ENCODE measurements around the gene ABCC1.
"Not testable (repeated sequence)": the region's sequence is repeated elsewhere in the genome, so short reads cannot be mapped to it uniquely, and the experiment has no call there.

The ABCC1 gene

DNA sequence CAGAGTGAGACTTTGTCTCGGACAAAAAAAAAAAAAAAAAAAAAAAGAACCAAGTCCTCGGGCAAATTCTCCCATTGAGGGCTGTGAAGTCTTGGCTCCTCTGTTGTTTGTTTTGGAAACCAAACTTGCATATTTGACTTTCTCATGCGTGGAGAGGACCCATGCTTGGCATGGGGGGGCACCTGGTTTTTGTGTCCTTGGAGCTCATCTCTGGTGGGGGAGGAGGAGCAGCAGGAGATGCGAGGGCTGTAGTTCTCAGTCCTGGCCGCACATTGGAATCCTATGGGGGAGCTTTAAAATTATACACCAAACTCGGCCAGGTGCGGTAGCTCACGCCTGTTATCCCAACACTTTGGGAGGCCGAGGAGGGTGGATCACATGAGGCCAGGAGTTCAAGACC is 199.3 kb downstream of the ABCC1 start:
- no peak for DNase-seq (ENCODE audit: low read depth)
- TF ChIP-seq, protein P1, sequence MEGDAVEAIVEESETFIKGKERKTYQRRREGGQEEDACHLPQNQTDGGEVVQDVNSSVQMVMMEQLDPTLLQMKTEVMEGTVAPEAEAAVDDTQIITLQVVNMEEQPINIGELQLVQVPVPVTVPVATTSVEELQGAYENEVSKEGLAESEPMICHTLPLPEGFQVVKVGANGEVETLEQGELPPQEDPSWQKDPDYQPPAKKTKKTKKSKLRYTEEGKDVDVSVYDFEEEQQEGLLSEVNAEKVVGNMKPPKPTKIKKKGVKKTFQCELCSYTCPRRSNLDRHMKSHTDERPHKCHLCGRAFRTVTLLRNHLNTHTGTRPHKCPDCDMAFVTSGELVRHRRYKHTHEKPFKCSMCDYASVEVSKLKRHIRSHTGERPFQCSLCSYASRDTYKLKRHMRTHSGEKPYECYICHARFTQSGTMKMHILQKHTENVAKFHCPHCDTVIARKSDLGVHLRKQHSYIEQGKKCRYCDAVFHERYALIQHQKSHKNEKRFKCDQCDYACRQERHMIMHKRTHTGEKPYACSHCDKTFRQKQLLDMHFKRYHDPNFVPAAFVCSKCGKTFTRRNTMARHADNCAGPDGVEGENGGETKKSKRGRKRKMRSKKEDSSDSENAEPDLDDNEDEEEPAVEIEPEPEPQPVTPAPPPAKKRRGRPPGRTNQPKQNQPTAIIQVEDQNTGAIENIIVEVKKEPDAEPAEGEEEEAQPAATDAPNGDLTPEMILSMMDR (IDR thresholded peaks at IDR 0.05; ENCODE audit: insufficient read depth, low read depth, low read length, missing control alignments): no peak
- no peak overlapping the region for H3K4me3 ChIP-seq (ENCODE audit: low read depth, low read length)

DNA sequence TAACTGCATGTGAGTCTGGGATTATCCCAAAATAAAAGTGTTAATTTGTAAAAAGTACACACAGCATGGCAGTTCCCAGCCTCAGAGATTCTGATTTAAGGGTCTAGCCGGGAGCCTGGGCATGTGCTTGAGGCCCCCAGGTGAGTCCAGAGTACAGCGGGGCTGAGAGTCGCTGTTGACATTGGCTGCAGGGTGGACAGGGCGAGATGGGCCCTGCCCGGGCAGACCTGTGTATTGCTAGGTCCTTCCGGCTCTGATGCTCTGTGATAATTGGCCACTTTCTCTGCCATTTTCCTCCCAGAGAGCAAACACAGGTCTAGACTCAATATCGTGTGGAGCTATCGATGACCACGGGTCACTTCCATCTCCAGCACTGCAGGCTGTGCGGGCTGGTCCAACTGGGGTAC is 200.3 kb downstream of the ABCC1 start:
- H3K4me3 ChIP-seq (ENCODE audit: low read depth, low read length): no peak overlapping the region
- TF ChIP-seq, protein P1 (IDR thresholded peaks at IDR 0.05; ENCODE audit: insufficient read depth, low read depth, low read length, missing control alignments): no peak
- no peak for DNase-seq (ENCODE audit: low read depth)

DNA sequence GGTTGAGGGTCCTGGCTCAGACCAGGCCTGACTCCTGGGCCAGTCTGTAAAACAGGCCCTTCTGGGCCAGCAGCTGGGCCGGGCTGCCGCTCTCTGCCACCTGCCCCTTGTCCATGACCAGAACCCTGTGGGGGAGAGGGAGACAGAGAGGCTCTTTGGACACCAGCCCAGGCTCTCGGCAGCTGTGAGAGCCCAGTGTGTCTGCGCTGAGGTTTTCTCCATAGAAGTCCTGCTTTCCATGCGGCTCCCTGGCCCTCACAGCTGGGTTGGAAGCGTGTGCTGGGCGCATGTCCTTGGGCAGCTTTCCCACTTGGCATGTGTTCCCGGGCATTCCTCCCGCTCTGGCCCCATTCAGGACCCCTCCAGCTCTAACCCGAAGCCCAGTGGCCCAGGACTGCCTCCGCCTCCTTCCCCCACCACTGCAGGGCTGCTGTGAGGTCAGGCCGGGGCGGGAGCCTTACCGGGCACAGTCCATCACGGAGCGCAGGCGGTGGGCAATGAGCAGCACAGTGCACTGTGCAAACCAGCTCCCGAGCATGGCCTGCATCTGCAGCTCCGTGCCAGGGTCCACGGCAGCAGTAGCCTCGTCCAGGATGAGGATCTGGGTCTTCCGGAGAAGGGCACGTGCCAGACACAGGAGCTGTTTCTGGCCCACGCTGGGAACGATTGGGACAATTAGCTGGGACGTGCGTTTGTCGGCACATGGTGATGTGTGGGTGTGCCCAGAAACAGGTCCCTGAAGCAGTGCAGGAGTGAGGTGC is 200.9 kb downstream of the ABCC1 start:
- H3K4me3 ChIP-seq (ENCODE audit: low read depth, low read length): no peak overlapping the region
- DNase-seq (ENCODE audit: low read depth): no peak
- TF ChIP-seq, protein P1 (IDR thresholded peaks at IDR 0.05; ENCODE audit: insufficient read depth, low read depth, low read length, missing control alignments): no peak

DNA sequence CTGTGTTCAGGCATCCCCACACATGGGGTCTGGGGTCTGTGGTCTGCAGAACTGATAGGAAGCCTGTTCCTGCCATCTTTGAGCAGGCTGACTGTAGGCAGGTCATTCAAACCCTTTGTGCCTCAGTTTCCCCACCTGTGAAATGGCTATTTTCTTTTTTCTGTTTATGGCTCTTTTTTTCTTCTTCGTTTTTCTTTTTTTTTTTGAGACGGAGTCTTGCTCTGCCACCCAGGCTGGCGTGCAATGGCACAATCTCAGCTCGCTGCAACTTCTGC is 201.4 kb downstream of the ABCC1 start:
- TF ChIP-seq, protein P1 (IDR thresholded peaks at IDR 0.05; ENCODE audit: insufficient read depth, low read depth, low read length, missing control alignments): no peak
- H3K4me3 ChIP-seq (ENCODE audit: low read depth, low read length): no peak overlapping the region
- DNase-seq (ENCODE audit: low read depth): no peak

DNA sequence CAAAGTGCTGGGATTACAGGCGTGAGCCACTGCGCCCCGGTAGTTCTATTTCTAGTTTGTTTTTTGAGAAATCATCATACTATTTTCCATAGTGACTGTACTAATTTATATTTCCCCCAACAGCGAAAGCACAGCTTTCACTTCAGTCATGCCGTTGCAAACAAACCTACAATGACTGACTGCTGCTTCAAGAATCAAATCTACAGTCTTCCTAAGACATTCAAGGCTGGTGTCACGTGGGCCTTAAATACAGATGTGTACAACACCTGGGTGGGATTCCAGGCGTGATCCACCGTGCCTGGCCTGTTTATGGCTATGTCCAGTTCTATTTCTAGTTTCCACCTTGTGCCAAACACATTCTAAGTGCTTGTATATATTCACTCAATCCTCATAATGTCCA is 201.9 kb downstream of the ABCC1 start:
- TF ChIP-seq, protein P1 (IDR thresholded peaks at IDR 0.05; ENCODE audit: insufficient read depth, low read depth, low read length, missing control alignments): no peak
- no peak overlapping the region for H3K4me3 ChIP-seq (ENCODE audit: low read depth, low read length)
- no peak for DNase-seq (ENCODE audit: low read depth)

DNA sequence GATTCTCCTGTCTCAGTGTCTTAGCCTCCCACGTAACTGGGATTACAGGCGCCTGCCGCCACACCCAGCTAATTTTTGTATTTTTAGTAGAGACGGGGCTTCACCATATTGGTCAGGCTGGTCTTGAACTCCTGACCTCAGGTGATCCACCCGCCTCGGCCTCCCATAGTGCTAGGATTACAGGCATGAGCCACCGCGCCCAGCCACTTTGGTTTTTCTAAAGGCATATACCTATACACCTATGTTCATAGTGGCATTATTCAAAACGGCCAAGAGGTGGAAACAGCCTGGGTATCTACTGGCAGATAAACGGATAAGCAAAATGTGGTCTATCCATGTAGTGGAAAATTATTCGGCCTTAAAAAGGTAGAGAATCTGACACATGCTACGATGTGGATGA is 203.6 kb downstream of the ABCC1 start:
- H3K4me3 ChIP-seq (ENCODE audit: low read depth, low read length); DNase-seq (ENCODE audit: low read depth): not testable (repeated sequence)

DNA sequence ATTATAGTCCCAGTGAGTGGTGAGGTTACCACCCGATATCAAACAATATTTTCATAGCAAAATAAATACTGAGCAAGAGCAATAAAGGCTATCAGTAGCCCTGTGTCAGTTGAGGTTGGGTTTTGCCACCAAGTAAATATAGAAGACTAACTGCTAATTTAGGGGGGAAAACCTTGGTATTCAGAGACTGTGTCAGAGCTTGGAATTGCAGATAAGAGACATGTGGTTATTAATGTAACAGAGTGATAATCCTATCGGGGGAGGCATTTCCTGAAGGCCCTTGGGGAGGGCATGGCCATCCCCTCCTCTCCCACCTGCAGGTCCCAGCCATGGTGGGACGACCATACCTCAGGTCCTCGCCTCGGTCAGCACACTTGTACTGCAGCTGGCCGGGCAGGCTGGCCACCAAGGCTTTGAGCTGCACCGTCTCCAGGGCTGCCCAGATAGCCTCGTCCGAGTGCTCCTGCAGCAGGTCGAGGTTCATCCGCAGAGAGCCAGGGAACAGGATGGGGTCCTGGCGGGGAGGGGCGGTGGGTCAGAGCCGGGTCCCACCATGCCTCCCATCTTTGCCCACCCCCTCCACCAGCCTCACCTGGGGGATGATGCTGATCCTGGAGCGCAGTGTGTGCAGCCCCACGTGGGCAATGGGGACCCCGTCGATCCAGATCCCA is 205.0 kb downstream of the ABCC1 start:
- TF ChIP-seq, protein P1 (IDR thresholded peaks at IDR 0.05; ENCODE audit: insufficient read depth, low read depth, low read length, missing control alignments): no peak
- no peak for DNase-seq (ENCODE audit: low read depth)
- no peak overlapping the region for H3K4me3 ChIP-seq (ENCODE audit: low read depth, low read length)
